ENCODE data around the gene PGF.

DNA sequence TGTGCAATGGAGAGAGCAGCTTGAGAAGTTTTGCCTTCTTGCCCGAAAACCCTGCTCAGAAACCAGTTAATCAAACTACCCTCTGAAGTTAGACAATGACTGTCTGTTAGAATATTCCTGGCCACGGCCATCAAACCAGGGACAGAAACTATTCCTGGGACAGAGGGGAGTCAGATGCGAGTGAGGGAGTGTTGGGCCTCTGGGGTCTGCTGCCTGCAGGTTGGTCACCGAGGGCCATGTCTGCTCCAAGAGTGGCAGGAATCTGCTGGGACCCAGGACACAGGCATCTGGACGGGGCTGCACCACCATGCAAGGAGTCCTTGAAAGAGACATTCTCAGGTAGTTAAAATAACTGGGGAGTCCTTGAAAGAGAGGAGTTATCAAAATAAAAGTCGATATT is 30.4 kb upstream of the PGF start:
- TF ChIP-seq EZH2 (IDR thresholded peaks at IDR 0.05; ENCODE audit: insufficient read depth, poor library complexity, severe bottlenecking) (no peak), EZH2phosphoT487 (IDR thresholded peaks at IDR 0.05; ENCODE audit: insufficient read depth, low read depth) (no peak)

Data from GM23248 (cell line).